HUDEP-2 (cell line): ENCODE measurements around the gene GFAP.

Source experiments
- DNase-seq, 76 experiments: peaks; one replicate each; lab custom pipeline; 2025; ENCODE audit not compliant: unreplicated experiment in 76 of 76; lab: John Stamatoyannopoulos, UW

Gene GFAP

DNA sequence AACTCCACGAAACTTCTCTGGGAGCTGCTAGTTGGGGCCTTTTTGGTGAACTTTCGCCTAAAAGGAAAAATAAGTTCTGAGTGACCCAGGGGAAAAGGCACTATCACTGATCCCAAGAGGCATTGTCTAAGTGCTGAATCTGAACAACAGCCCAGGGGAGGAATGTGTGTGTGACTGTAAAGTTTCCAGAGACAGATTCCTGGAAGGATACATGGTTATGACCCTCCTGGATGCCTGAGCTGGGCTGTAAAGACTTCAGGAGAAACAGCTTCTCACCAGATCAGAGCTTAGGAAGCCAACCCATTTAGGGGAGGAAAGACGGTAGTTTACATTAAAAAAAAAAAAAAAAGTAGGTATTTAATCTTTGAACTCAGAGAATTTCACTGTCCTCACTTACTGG is 47.5 kb downstream of the GFAP start:
- DNase-seq: no peak

DNA sequence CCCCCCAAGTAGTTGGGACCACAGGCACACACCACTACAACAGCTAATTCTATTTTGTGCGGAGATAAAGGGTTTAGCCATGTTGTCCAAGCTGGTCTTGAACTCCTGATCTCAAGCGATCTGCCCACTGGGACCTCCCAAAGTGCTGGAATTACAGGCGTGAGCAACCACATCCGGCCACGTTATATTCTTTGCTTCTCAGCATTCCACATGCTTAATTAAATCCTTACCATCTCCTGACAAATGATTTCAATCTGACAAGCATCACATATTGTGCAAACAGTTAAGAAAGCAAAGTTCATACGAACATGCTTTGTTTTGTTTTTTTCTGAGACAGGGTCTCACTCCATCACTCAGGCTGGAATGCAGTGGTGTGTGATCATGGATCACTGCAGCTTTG is 49.4 kb downstream of the GFAP start:
- no peak for DNase-seq

DNA sequence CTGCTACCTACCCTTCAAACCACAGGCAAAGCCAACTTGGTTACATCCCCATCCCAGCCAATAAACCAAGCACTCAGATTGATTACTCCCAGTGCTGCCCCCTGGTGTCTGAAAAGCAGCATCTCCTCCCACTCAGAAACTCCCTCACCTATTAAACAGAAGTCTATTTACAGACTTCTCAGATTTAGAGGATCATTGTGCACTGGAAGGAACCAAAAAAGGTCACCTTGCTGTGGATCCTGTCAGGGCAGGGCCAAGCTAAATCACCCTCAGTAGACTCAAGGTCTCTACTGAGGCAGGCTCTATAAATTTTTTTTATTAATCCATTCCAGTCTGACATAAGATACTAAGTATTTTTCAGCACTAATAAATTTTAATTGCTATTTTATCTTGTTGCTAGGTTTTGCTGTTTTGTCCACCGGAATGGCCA is 50.1 kb downstream of the GFAP start:
- DNase-seq: peak in 50 of 76 experiments; percentile 3 to 77 (median 35)

DNA sequence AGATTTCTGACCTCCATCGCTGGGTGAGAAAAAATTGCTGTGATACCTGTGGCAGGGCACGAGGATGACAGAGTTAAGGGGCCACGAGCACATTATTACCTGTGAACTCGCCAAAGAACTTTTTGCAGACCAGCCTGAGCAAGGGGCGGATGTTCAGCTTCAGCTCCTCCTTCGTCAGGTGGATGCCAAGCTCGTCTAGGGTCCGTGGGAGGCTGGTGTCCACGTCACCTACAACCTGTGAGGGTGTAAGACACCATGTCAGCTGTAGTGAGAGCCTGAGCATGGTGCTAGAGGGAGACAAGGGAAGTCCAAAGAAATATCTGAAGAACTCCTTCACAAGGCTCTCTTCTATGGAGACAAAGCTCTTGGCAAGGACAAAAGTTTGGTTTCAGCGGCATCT is 50.5 kb downstream of the GFAP start:
- no peak for DNase-seq

- DNase-seq: no peak
Measured at GRCh38 chr17:44863061-44863918, 52.0 kb downstream of the GFAP start.

DNA sequence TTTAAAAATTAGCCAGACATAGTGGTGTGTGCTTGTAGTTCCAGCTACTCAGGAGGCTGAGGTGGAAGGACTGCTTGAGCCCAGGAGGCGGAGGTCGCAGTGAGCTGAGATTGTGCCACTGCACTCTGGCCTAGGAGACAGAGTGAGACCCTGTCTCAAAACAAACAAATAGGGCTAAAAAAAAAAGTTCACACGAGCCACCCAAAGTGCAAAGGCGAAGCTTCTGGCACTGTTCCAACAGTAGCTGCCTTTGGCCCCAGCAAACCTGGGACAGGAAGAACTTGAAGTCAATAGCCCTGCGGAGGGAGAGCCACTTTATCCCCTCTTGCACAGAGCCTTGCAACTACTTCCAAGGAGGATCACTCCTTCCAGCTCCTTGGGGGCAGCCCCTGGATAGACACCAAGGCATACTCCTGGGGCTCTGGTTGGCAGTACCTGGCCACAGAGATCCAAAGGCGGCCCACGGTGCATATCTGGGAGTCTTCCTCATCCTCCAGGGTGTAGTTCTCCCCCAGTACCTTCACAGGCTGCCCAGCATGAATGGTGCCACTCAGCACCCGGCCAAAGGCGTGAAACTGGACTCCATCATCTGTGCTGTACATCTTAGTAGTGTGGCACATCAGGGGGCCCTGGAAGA is 52.9 kb downstream of the GFAP start:
- DNase-seq: no peak

- no peak for DNase-seq
Measured at GRCh38 chr17:44859701-44860100, 55.6 kb downstream of the GFAP start.

DNA sequence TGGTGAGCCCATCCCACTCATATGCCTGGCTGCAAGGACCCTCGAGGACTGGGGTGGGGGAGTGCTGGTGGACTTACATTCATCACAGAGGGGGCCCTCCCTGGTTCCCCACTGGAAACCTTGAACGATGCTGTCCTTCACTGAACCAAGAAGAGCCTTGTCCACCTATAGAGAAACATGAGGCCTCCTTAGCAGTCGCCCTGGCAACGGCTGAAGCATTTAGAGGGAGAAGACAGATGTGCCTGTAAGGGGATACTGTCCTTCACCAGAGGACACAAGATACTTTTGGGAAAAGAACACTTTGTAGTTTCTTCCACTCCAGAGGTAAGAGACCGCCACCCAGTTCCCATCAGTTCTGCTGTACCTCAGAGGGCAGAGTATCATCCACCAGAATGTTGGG is 61.1 kb downstream of the GFAP start:
- DNase-seq: no peak
